ENCODE results near the gene ST3GAL5. TPM values are rescaled to one million over a fixed set of nuclear protein-coding genes. Genes with fewer than 3 reads are reported as not detected.

The ST3GAL5 gene
- total and polyA plus RNA-seq, 9 donors: 25.9 to 37.5 (median 32.8) TPM

DNA sequence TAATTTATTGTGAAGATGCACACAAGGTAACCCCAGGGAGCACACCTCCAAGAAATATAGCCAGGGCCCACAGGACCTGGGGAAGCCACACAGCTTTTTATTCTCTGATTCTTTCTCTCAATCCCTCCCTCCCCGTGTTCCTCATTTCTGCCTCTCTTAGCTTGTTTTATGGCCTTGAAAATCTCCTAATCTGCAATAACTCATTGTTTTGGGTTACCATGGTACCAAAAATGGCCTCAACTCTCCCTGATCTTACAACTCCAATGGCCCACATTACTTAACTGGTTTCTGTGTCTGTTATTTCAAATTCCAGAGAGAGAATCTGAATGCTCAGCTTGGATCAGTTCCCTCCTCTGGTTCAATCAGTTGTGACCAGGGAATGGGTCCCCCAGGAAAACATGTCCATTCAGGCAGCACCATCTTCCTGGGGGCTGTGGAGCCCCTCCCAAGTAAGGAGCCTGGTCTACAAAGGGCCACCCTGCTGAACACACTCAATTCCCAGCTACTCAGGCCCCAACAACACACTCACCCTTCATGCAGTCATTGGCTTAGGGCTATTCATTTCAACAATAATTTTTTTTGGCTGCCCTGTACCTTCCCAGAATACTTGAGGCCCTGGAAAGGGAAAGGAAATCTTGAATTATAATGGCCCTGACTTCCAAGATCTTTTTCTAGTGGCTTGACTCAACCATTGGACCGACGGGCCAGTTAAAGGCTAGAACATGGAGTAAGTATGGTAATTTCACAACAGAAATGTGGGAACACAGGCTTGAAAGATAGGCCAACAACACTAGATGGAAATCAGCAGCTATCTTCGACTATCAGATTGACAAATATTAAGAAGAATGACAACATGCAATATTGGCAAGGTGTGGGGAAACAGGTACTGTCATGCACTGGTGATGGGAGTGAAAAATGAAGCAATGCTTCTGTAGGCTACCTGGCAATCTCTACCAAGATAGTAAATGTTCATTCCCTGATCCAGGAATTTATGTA is 41.6 kb upstream of the ST3GAL5 start:
- Histone ChIP-seq H3K36me3 (ENCODE audit: control insufficient read depth, insufficient read depth, low read length) (no peaks in the 10 kb centered on the region), H3K9me3 (replicated peaks; ENCODE audit: control insufficient read depth, low read depth, low read length) (no peaks in the 10 kb centered on the region), H3K4me3 (ENCODE audit: low read length) (no peak overlapping the region), H3K27me3 (ENCODE audit: control insufficient read depth, insufficient read depth, low read length) (no peaks in the 10 kb centered on the region), H3K4me1 (ENCODE audit: control insufficient read depth, insufficient read depth, low read length) (peaks cover 10% of the 10 kb centered on the region), H3K27ac (ENCODE audit: low read length) (no peak overlapping the region)
- WGBS (ENCODE audit: insufficient coverage): 68% methylated on average over 3 of the region's 4 CpGs
- no peak for DNase-seq

DNA sequence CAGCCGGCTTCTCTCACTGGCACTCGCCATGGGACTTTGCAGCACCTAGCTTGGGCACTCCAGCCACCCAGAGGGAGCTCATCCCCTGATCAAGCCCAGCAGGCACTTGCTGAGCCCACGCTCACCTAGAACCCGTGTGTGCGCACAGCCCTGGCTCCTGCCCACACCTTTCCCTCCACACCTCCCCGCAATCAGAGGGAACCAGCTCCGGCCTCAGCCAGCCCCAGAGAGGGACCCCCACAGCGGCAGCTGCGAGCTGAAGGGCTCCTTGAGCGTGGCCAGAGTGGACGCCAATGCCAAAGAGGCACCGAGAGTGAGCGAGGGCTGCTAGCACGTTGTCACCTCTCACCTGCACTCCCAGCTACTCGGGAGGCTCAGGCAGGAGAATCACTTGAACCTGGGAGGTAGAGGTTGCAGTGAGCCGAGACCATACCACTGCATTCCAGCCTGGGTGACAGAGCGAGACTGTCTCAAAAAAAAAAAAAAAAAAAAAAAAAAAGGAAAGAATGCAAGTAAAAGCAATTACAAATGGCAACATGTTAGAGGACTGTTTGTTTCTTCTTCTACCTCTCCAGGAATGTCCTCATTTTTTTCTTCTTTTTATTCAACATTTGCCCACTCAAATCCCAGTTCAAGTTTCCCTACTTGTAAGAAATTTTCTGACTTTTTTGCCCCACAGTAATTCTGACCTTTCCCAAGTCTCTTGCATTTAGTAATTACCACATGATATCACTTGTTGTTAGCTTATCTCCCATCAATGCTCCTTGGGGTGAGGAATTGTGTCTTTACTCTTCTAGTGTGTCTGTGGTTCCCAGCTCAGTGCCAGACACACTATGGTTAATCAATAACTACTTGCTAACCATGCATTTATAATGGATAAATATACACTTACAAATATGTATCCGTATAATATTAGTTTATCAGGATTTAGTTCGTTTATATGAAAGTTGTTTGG is 40.6 kb upstream of the ST3GAL5 start:
- peaks cover 17% of the 10 kb centered on the region for H3K4me1 ChIP-seq (ENCODE audit: control insufficient read depth, insufficient read depth, low read length)
- no peaks in the 10 kb centered on the region for H3K9me3 ChIP-seq (replicated peaks; ENCODE audit: control insufficient read depth, low read depth, low read length)
- no peak overlapping the region for H3K27ac ChIP-seq (ENCODE audit: low read length)
- 98% methylated on average over 9 of the region's 19 CpGs for WGBS (ENCODE audit: insufficient coverage)
- H3K27me3 ChIP-seq (ENCODE audit: control insufficient read depth, insufficient read depth, low read length): no peaks in the 10 kb centered on the region
- DNase-seq: no peak
- no peak overlapping the region for H3K4me3 ChIP-seq (ENCODE audit: low read length)
- no peaks in the 10 kb centered on the region for H3K36me3 ChIP-seq (ENCODE audit: control insufficient read depth, insufficient read depth, low read length)

DNA sequence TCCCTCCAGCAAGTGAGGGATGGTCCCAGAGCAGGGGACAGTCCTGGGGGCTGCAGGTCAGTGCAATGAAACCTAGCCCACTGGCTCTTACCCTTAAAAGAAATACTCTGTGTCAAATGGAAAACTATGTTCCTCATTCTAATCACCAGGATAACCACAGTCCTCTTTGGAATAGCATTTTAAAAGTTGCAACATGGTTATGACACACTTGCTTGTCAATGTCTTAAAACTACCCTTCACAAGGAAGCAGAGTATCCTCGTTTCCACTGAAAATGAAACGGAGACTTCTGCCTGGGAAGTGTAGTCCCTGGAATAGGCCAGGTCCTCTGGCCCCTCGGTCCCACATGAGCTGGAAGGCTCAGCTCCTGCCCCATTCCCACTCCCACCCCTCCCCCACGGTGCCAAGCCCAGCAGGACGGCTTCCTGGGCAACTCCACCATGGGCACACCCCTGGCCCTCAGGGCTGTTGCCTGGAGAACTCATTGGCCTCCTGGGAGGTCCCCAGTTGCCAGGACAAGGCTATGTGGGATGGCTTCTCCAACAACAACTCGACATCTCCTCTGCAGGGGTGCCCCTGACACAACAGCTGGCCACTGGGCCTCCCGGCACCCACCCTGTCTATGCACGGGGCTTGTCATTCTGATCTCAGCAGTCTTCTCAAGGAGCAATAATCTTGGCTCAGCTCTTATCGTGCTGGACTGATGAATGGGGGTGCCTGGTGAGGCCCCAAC is 38.3 kb upstream of the ST3GAL5 start:
- no peak for DNase-seq
- peaks cover 13% of the 10 kb centered on the region for H3K4me1 ChIP-seq (ENCODE audit: control insufficient read depth, insufficient read depth, low read length)
- no peak overlapping the region for H3K27ac ChIP-seq (ENCODE audit: low read length)
- no peak overlapping the region for H3K4me3 ChIP-seq (ENCODE audit: low read length)
- H3K27me3 ChIP-seq (ENCODE audit: control insufficient read depth, insufficient read depth, low read length): no peaks in the 10 kb centered on the region
- H3K36me3 ChIP-seq (ENCODE audit: control insufficient read depth, insufficient read depth, low read length): no peaks in the 10 kb centered on the region
- 72% methylated on average over 5 of the region's 9 CpGs for WGBS (ENCODE audit: insufficient coverage)
- H3K9me3 ChIP-seq (replicated peaks; ENCODE audit: control insufficient read depth, low read depth, low read length): no peaks in the 10 kb centered on the region

DNA sequence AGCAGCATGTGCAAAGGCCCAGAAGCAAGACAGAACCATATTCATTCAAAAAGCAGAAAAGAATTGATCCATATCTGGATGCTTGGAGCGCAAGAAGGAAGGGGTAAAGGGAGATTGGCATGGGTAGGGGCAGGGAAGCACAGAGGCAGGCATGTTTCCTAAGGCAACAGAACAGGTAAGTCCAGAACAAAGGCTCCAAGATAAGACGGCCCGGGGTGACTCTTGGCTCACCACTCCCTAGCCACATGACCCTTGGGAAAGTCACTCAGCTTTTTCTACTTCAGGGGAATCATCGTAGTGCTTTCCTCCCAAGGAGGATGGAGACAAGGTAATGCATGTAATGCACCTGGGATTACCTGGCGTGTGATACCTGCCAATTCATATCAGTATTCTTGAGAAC is 37.7 kb upstream of the ST3GAL5 start:
- Histone ChIP-seq H3K27me3 (ENCODE audit: control insufficient read depth, insufficient read depth, low read length) (no peaks in the 10 kb centered on the region), H3K4me1 (ENCODE audit: control insufficient read depth, insufficient read depth, low read length) (peaks cover 13% of the 10 kb centered on the region), H3K27ac (ENCODE audit: low read length) (no peak overlapping the region), H3K9me3 (replicated peaks; ENCODE audit: control insufficient read depth, low read depth, low read length) (no peaks in the 10 kb centered on the region), H3K4me3 (ENCODE audit: low read length) (no peak overlapping the region), H3K36me3 (ENCODE audit: control insufficient read depth, insufficient read depth, low read length) (no peaks in the 10 kb centered on the region)
- no peak for DNase-seq
- no CpG with 5 or more reads among the region's 5 CpGs for WGBS (ENCODE audit: insufficient coverage)

DNA sequence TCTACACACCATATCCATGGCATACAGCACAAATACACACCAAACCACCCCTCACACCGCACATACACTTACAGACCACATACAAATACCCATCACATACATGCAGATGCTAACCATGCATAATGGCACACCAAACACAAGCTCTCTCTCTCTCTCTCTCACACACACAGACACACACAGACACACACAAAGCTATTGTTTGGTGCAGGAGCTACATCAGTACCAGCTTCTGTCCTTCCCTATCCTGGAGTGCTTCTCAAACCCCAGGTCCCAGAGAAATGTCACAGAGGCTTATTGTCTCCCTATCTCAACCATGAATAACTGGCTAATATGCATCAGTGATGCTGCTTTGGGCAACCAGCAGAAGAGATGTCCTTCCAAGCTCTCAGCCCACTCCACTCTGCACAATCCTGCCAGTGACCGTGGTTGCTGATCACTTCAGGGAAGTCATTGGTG is 36.5 kb upstream of the ST3GAL5 start:
- no peaks in the 10 kb centered on the region for H3K9me3 ChIP-seq (replicated peaks; ENCODE audit: control insufficient read depth, low read depth, low read length)
- no peaks in the 10 kb centered on the region for H3K27me3 ChIP-seq (ENCODE audit: control insufficient read depth, insufficient read depth, low read length)
- no peak for DNase-seq
- no peaks in the 10 kb centered on the region for H3K36me3 ChIP-seq (ENCODE audit: control insufficient read depth, insufficient read depth, low read length)
- H3K4me3 ChIP-seq (ENCODE audit: low read length): no peak overlapping the region
- H3K4me1 ChIP-seq (ENCODE audit: control insufficient read depth, insufficient read depth, low read length): peaks cover 13% of the 10 kb centered on the region
- WGBS (ENCODE audit: insufficient coverage): 100% methylated on average over 1 of the region's 2 CpGs
- H3K27ac ChIP-seq (ENCODE audit: low read length): no peak overlapping the region

DNA sequence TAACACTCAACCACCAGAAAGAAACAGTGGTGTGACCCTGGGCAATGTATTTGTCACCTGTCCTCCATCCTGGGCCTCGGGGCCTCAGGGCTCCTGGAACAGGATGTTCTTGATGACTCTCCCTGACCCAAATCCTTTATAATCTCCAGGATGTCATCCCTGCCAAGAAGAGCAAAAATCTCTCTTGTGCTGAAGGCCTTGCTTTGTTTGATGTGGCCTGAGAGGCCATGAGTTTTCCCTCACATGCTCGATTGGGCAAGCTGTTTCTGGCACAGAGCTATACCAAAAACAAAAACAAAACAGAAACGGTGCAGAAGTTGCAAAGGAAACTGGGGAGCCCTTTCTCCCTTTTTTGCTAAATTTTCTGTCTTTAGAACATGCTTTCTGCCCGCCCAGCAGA is 35.7 kb upstream of the ST3GAL5 start:
- no peaks in the 10 kb centered on the region for H3K36me3 ChIP-seq (ENCODE audit: control insufficient read depth, insufficient read depth, low read length)
- no peaks in the 10 kb centered on the region for H3K27me3 ChIP-seq (ENCODE audit: control insufficient read depth, insufficient read depth, low read length)
- H3K9me3 ChIP-seq (replicated peaks; ENCODE audit: control insufficient read depth, low read depth, low read length): no peaks in the 10 kb centered on the region
- H3K27ac ChIP-seq (ENCODE audit: low read length): no peak overlapping the region
- WGBS (ENCODE audit: insufficient coverage): 17% methylated on average over 2 of the region's 4 CpGs
- peak; percentile 74 for DNase-seq
- H3K4me3 ChIP-seq (ENCODE audit: low read length): no peak overlapping the region
- H3K4me1 ChIP-seq (ENCODE audit: control insufficient read depth, insufficient read depth, low read length): peaks cover 13% of the 10 kb centered on the region

DNA sequence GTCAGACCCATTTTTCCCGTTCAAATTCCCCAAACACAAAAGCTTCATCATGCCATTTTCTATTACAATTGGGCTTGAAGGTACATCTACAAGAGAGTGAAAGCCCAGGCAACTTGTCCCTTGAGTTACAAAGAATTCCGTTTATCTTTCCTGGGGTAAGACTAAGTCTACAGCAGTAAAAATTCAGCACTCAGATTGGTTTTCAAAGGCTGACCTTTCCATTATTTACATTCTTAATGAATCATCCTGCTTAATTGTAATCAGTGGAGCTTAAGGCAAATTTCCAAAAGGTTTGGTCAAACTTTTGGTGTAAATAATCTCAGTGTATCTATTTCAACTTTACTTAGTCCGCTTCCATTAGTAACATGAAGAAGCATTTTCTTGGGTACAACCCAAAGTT is 33.4 kb upstream of the ST3GAL5 start:
- Histone ChIP-seq H3K9me3 (replicated peaks; ENCODE audit: control insufficient read depth, low read depth, low read length) (no peaks in the 10 kb centered on the region), H3K4me3 (ENCODE audit: low read length) (no peak overlapping the region), H3K4me1 (ENCODE audit: control insufficient read depth, insufficient read depth, low read length) (peaks cover 13% of the 10 kb centered on the region), H3K27ac (ENCODE audit: low read length) (no peak overlapping the region), H3K27me3 (ENCODE audit: control insufficient read depth, insufficient read depth, low read length) (no peaks in the 10 kb centered on the region), H3K36me3 (ENCODE audit: control insufficient read depth, insufficient read depth, low read length) (no peaks in the 10 kb centered on the region)
- no peak for DNase-seq
- WGBS (ENCODE audit: insufficient coverage): no CpG with 5 or more reads among the region's 3 CpGs

DNA sequence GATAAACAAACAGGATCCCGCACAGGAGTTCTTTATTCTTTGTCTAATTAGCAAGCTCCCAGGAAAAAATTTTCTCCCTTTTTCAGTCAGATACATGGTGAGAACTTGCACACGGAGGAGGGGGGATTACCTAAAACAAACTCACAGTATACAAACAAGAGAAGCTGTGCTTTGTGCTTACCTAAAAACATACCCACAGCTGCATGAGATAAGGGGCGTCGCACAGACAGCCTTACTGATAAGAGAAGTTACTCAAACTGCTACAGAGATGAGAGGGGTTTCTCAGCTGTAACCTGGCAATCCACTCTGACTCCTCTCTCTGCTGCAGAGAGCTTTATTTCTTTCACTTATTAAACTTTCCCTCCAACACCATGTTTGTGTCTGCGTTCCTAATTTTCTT is 32.9 kb upstream of the ST3GAL5 start:
- Histone ChIP-seq H3K4me3 (ENCODE audit: low read length) (no peak overlapping the region), H3K4me1 (ENCODE audit: control insufficient read depth, insufficient read depth, low read length) (peaks cover 13% of the 10 kb centered on the region), H3K9me3 (replicated peaks; ENCODE audit: control insufficient read depth, low read depth, low read length) (no peaks in the 10 kb centered on the region), H3K27ac (ENCODE audit: low read length) (no peak overlapping the region), H3K36me3 (ENCODE audit: control insufficient read depth, insufficient read depth, low read length) (no peaks in the 10 kb centered on the region), H3K27me3 (ENCODE audit: control insufficient read depth, insufficient read depth, low read length) (no peaks in the 10 kb centered on the region)
- DNase-seq: no peak
- WGBS (ENCODE audit: insufficient coverage): no CpG with 5 or more reads among the region's 5 CpGs

DNA sequence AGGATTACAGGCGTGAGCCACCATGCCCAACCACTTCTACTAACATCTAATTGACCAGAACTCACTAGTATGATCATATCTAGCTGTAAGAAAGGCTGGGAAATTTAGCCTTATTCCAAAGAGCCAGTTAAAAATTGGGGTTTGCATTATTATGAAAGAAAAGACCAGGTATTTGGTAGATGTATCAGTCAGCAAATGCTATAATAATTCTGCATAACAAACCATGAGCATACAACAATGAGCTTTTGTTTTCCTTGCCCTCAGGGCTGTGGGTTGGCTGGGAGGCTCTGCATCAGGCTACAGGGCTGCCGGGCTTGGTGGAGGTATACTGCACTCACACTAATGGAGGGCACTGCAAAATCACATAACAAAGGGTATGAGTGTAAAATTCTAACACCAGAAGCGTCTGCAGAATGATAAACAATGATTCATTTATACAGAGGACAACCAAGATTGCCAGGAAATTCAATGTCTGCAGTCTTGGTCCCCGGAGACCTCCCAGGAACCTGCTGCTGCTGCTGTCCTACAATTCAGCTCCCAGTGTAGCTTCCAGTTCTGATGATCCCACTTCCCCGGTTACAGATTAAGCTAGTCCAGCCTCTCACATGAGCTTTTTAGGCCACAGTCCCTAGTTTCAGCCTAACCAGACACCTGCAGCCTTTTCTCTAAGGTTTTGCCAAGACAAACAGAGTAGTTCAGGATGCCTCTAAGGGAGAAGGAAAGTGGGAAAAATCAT is 32.2 kb upstream of the ST3GAL5 start:
- H3K4me3 ChIP-seq (ENCODE audit: low read length): no peak overlapping the region
- no peak overlapping the region for H3K27ac ChIP-seq (ENCODE audit: low read length)
- 62% methylated on average over 3 of the region's 5 CpGs for WGBS (ENCODE audit: insufficient coverage)
- no peaks in the 10 kb centered on the region for H3K36me3 ChIP-seq (ENCODE audit: control insufficient read depth, insufficient read depth, low read length)
- no peaks in the 10 kb centered on the region for H3K27me3 ChIP-seq (ENCODE audit: control insufficient read depth, insufficient read depth, low read length)
- DNase-seq: peak; percentile 41
- peaks cover 13% of the 10 kb centered on the region for H3K4me1 ChIP-seq (ENCODE audit: control insufficient read depth, insufficient read depth, low read length)
- no peaks in the 10 kb centered on the region for H3K9me3 ChIP-seq (replicated peaks; ENCODE audit: control insufficient read depth, low read depth, low read length)

Measured in muscle of leg (tissue), 11 donors.